Omental fat pad (tissue), 4 donors: ENCODE measurements around the gene TCHP. TPM values are rescaled to one million over a fixed set of nuclear protein-coding genes. Genes with fewer than 3 reads are reported as not detected.
"Not testable (repeated sequence)": the region's sequence is repeated elsewhere in the genome, so short reads cannot be mapped to it uniquely, and the experiment has no call there.

Source experiments
- ATAC-seq: fragments of 150-250 bp; one replicate; pipeline ENCODE4 v1.9.1; 2016; ENCODE audit warnings: mild to moderate bottlenecking, moderate library complexity; ENCODE audit not compliant: low FRiP score
- DNase-seq: peaks from one replicate; pipeline ENCODE4 v3.0.0-alpha.2; 2019; ENCODE audit warnings: low spot score
- CTCF ChIP-seq, 3 donors: fragments of 450-650 bp; IDR thresholded peaks; one replicate each; pipeline ENCODE4 v1.5.1; 2016 to 2017; ENCODE audit warnings: antibody characterized with exemption in 3 of 3, mild to moderate bottlenecking in 3 of 3, moderate library complexity in 2 of 3
- total RNA-seq, 4 donors: library from RNA; depleted of rRNA; stranded (reverse); fragments of >200 nt; gene quantifications; one replicate each; pipeline ENCODE4 v1.1.0, GENCODE V29; 2016

The TCHP gene
- total RNA-seq, 4 donors from 2014 or later = 7.0 to 30.1 (median 12.1) TPM

- ATAC-seq (no peak), DNase-seq (no peak)
- no peak for TF ChIP-seq CTCF (IDR thresholded peaks at IDR 0.05)
Measured at GRCh38 chr12:109890620-109891170, 9.4 kb upstream of the TCHP start.

GRCh38 chr12:109891731-109892130 is 8.3 kb upstream of the TCHP start:
- not testable (repeated sequence) for DNase-seq, ATAC-seq

- no peak for TF ChIP-seq CTCF (IDR thresholded peaks at IDR 0.05)
- DNase-seq = no peak
- no peak for ATAC-seq
Measured at GRCh38 chr12:109892165-109892715, 7.8 kb upstream of the TCHP start.

GRCh38 chr12:109892748-109893147 is 7.3 kb upstream of the TCHP start:
- DNase-seq (no peak), ATAC-seq (no peak)
- TF ChIP-seq CTCF (IDR thresholded peaks at IDR 0.05) = no peak

- no peak for TF ChIP-seq CTCF (IDR thresholded peaks at IDR 0.05)
- ATAC-seq (no peak), DNase-seq (no peak)
Measured at GRCh38 chr12:109893261-109893995, 6.6 kb upstream of the TCHP start.

- ATAC-seq = no peak
- TF ChIP-seq CTCF (IDR thresholded peaks at IDR 0.05) = no peak
- no peak for DNase-seq
Measured at GRCh38 chr12:109894939-109895338, 5.1 kb upstream of the TCHP start.

GRCh38 chr12:109896188-109896587 is 3.9 kb upstream of the TCHP start:
- no peak for ATAC-seq
- DNase-seq = no peak
- TF ChIP-seq CTCF (IDR thresholded peaks at IDR 0.05) = no peak
